ENCODE data around the gene WDCP.
"Not testable (repeated sequence)": the region's sequence is repeated elsewhere in the genome, so short reads cannot be mapped to it uniquely, and the experiment has no call there.

WDCP gene

DNA sequence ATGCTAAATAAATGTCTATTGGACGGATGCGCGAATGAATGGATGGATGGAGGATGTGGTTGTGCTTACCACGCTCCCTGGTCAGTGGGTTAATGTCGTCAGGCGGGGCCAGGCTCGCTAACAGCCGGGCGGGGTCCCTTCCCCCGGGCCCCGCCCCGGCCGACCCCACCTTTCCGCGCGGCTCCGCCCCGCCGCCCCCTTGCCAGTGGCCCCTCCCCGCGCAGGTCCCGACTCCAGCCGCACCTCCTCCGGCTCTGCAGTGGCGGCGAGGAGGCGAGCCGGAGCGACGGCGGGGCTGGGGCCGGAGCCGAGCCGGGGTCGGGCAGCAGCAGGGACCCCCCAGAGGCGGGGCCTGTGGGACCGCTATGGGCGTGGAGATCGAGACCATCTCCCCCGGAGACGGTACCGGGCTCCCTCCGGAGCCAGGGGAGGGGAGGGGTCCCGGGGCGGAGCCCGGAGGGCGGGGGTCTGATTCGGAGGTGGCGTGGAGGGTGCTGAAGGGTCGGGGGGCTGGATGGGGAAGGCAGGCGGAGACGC is 2.4 kb upstream of the WDCP start, which contains the start of gene FKBP1B:
Gene FKBP1B, plus strand, starts transcription at position 257 of the 537 bp plus-strand sequence. Its CDS starts 109 bp downstream, at position 366.
- peak; percentile 5 for DNase-seq (ENCODE audit: low read depth)
- TF ChIP-seq CTCF (conservative IDR thresholded peaks at IDR 0.05; ENCODE audit: low read depth, low read length): no peak
- H3K4me3 ChIP-seq (ENCODE audit: low read length): peak within 1 kb of the TSS; percentile 71

- no peak for DNase-seq (ENCODE audit: low read depth)
- no peak for TF ChIP-seq CTCF (conservative IDR thresholded peaks at IDR 0.05; ENCODE audit: low read depth, low read length)
- H3K4me3 ChIP-seq (ENCODE audit: low read length): peak overlapping the region; percentile 71
Observed at GRCh38 chr2:24048769-24049484, 1.7 kb upstream of the WDCP start.

- no peak for TF ChIP-seq CTCF (conservative IDR thresholded peaks at IDR 0.05; ENCODE audit: low read depth, low read length)
- no peak for DNase-seq (ENCODE audit: low read depth)
- peak overlapping the region; percentile 13 for H3K4me3 ChIP-seq (ENCODE audit: low read length)
Observed at GRCh38 chr2:24047703-24048033, 477 bp upstream of the WDCP start.

- no peak for TF ChIP-seq CTCF (conservative IDR thresholded peaks at IDR 0.05; ENCODE audit: low read depth, low read length)
- no peak for DNase-seq (ENCODE audit: low read depth)
- H3K4me3 ChIP-seq (ENCODE audit: low read length): peak overlapping the region; percentile 89
Observed at GRCh38 chr2:24046599-24046929, 627 bp downstream of the WDCP start.

- DNase-seq (ENCODE audit: low read depth): no peak
- TF ChIP-seq CTCF (conservative IDR thresholded peaks at IDR 0.05; ENCODE audit: low read depth, low read length): no peak
- H3K4me3 ChIP-seq (ENCODE audit: low read length): peak overlapping the region; percentile 89
Observed at GRCh38 chr2:24045511-24046508, 1.4 kb downstream of the WDCP start.

DNA sequence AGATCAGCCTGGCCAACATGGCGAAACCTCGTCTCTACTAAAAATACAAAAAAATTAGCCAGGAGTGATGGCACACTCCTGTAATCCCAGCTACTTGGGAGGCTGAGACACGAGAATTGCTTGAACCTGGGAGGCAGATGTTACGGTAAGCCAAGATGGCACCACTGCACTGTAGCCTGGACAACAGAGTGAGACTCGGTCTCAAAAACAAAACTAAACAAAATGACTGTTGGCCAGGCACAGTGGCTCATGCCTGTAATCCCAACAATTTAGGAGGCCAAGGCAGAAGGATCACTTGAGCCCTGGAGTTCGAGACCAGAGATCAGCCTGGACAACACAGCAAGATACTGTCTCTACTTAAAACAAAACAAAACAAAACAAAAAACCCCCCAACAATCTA is 4.1 kb downstream of the WDCP start:
- not testable (repeated sequence) for DNase-seq (ENCODE audit: low read depth); H3K4me3 ChIP-seq (ENCODE audit: low read length)

- TF ChIP-seq CTCF (conservative IDR thresholded peaks at IDR 0.05; ENCODE audit: low read depth, low read length): no peak
- H3K4me3 ChIP-seq (ENCODE audit: low read length): no peak overlapping the region
- DNase-seq (ENCODE audit: low read depth): no peak
Observed at GRCh38 chr2:24040511-24040910, 6.7 kb downstream of the WDCP start.

All from retinal pigment epithelial cell (primary cell).